WERI-Rb-1 (cell line): ENCODE results near the gene CASS4.

ENCODE experiments used
- DNase-seq: peaks from one replicate; pipeline ENCODE4 v3.0.0-alpha.2; 2020
- H3K27ac ChIP-seq: fragments of 250-450 bp; sonication (Bioruptor Pico); 2 replicates; pipeline ENCODE4 v1.5.1; 2020; ENCODE audit warnings: mild to moderate bottlenecking, moderate library complexity
- H3K27me3 ChIP-seq: fragments of 250-450 bp; sonication (Bioruptor Pico); 2 replicates; pipeline ENCODE4 v1.5.1; 2021; ENCODE audit warnings: mild to moderate bottlenecking, low read depth, moderate library complexity; ENCODE audit not compliant: insufficient read depth, severe bottlenecking
- H3K36me3 ChIP-seq: fragments of 250-450 bp; sonication (Bioruptor Pico); 2 replicates; pipeline ENCODE4 v1.5.1; 2020; ENCODE audit warnings: mild to moderate bottlenecking, moderate library complexity
- H3K4me3 ChIP-seq: 2 replicates; pipeline ENCODE4 v1.5.1; 2011; ENCODE audit warnings: low read depth, mild to moderate bottlenecking, control low read depth, low read length
- H3K9me3 ChIP-seq: fragments of 250-450 bp; sonication (Bioruptor Pico); 2 replicates; pipeline ENCODE4 v1.5.1; 2021; ENCODE audit warnings: mild to moderate bottlenecking, moderate library complexity; ENCODE audit not compliant: severe bottlenecking
- CTCF ChIP-seq: IDR thresholded peaks from 2 replicates; pipeline ENCODE4 v1.5.1; 2011; ENCODE audit warnings: low read depth, mild to moderate bottlenecking, control low read depth, inconsistent platforms, low read length

CASS4 gene

GRCh38 chr20:56411759-56412472, at the start of gene CASS4:
Gene CASS4, plus strand, starts transcription at chr20:56412260. Its CDS starts 199 bp downstream, at chr20:56412459.
- Histone ChIP-seq H3K36me3 (peaks cover 8% of the 10 kb centered on the region), H3K27me3 (no peaks in the 10 kb centered on the region), H3K27ac (no peak within 1 kb of the TSS), H3K4me3 (no peak within 1 kb of the TSS), H3K9me3 (no peaks in the 10 kb centered on the region)
- no peak for DNase-seq
- no peak for TF ChIP-seq CTCF

- H3K36me3 ChIP-seq = no peaks in the 10 kb centered on the region; the same call in 1 of the 2 replicates
- TF ChIP-seq CTCF = no peak
These were observed 49.1 kb upstream of the CASS4 start for GRCh38 chr20:56362833-56363413.

GRCh38 chr20:56363491-56363890, 48.6 kb upstream of the CASS4 start:
- no peak overlapping the region for H3K4me3 ChIP-seq
- no peaks in the 10 kb centered on the region for H3K9me3 ChIP-seq
- no peak for TF ChIP-seq CTCF
- no peaks in the 10 kb centered on the region; the same call in 1 of the 2 replicates for H3K36me3 ChIP-seq
- no peak for DNase-seq
- H3K27me3 ChIP-seq = no peaks in the 10 kb centered on the region
- H3K27ac ChIP-seq = no peak overlapping the region

More at GRCh38 chr20:56362833-56363413, 49.1 kb upstream of the CASS4 start:
- no peaks in the 10 kb centered on the region for H3K9me3 ChIP-seq
- peak; percentile 16 for DNase-seq
- no peak overlapping the region for H3K27ac ChIP-seq
- H3K4me3 ChIP-seq = no peak overlapping the region
- no peaks in the 10 kb centered on the region for H3K27me3 ChIP-seq

- peaks cover 48% of the 10 kb centered on the region for H3K36me3 ChIP-seq
- H3K9me3 ChIP-seq = no peaks in the 10 kb centered on the region
- no peak for TF ChIP-seq CTCF
- H3K4me3 ChIP-seq = no peak overlapping the region
- H3K27ac ChIP-seq = no peak overlapping the region
- H3K27me3 ChIP-seq = no peaks in the 10 kb centered on the region
- DNase-seq = no peak
These were observed 43.5 kb upstream of the CASS4 start for GRCh38 chr20:56368351-56369134.

- no peak overlapping the region for H3K4me3 ChIP-seq
- no peak for TF ChIP-seq CTCF
- H3K9me3 ChIP-seq = no peaks in the 10 kb centered on the region
- H3K27ac ChIP-seq = no peak overlapping the region; the same call in 1 of the 2 replicates
- no peaks in the 10 kb centered on the region for H3K27me3 ChIP-seq
- peaks cover 54% of the 10 kb centered on the region for H3K36me3 ChIP-seq
- no peak for DNase-seq
These were observed 42.9 kb upstream of the CASS4 start for GRCh38 chr20:56369179-56369578.
